WTC11 (cell line): ENCODE data around the gene SYMPK. TPM values are rescaled to one million over a fixed set of nuclear protein-coding genes. Genes with fewer than 3 reads are reported as not detected.
A peak's percentile ranks its signal among the peaks of the same experiment; 100 is the strongest.

Experiments
- ATF1 ChIP-seq: sonication (generic); formaldehyde crosslinking; IDR thresholded peaks from 2 replicates; pipeline ENCODE4 v1.8.1; 2023; ENCODE audit warnings: mild to moderate bottlenecking, moderate library complexity, missing genetic modification reagents
- ATF3 ChIP-seq: sonication (generic); formaldehyde crosslinking; conservative IDR thresholded peaks from 2 replicates; pipeline ENCODE4 v1.8.1; 2022; ENCODE audit warnings: mild to moderate bottlenecking, missing genetic modification reagents
- CBFB ChIP-seq: sonication (generic); formaldehyde crosslinking; IDR thresholded peaks from 2 replicates; pipeline ENCODE4 v1.8.1; 2022; ENCODE audit warnings: mild to moderate bottlenecking, low read depth, missing genetic modification reagents
- E2F4 ChIP-seq: sonication (generic); formaldehyde crosslinking; IDR thresholded peaks from 2 replicates; pipeline ENCODE4 v1.8.1; 2022; ENCODE audit warnings: low read depth, mild to moderate bottlenecking, moderate library complexity, missing genetic modification reagents, borderline replicate concordance
- ELF4 ChIP-seq: sonication (generic); formaldehyde crosslinking; IDR thresholded peaks from 2 replicates; pipeline ENCODE4 v1.8.1; 2022; ENCODE audit warnings: low read depth, mild to moderate bottlenecking, moderate library complexity, missing genetic modification reagents
- ESRRA ChIP-seq: sonication (generic); formaldehyde crosslinking; IDR thresholded peaks from 2 replicates; pipeline ENCODE4 v1.8.1; 2022; ENCODE audit warnings: mild to moderate bottlenecking, missing genetic modification reagents, borderline replicate concordance
- FOXP1 ChIP-seq: sonication (generic); formaldehyde crosslinking; IDR thresholded peaks from 2 replicates; pipeline ENCODE4 v1.8.0; 2022; ENCODE audit warnings: missing genetic modification reagents, mild to moderate bottlenecking, moderate library complexity, borderline replicate concordance
- FOXP4 ChIP-seq: sonication (generic); formaldehyde crosslinking; IDR thresholded peaks from 2 replicates; pipeline ENCODE4 v1.8.0; 2022; ENCODE audit warnings: mild to moderate bottlenecking, missing genetic modification reagents
- KAT7 ChIP-seq: sonication (generic); formaldehyde crosslinking; IDR thresholded peaks from 2 replicates; pipeline ENCODE4 v1.8.1; 2023; ENCODE audit warnings: missing genetic modification reagents, mild to moderate bottlenecking, borderline replicate concordance
- MXD4 ChIP-seq: fragments of 250-450 bp; sonication (Bioruptor Pico); IDR thresholded peaks from 2 replicates; pipeline ENCODE4 v1.8.0; 2021; ENCODE audit warnings: mild to moderate bottlenecking, moderate library complexity, borderline replicate concordance
- NFATC4 ChIP-seq: fragments of 250-450 bp; sonication (Bioruptor Pico); IDR thresholded peaks from 2 replicates; pipeline ENCODE4 v1.9.0; 2021; ENCODE audit warnings: mild to moderate bottlenecking
- PRDM15 ChIP-seq: sonication (generic); formaldehyde crosslinking; IDR thresholded peaks from 2 replicates; pipeline ENCODE4 v1.8.0; 2022; ENCODE audit warnings: missing genetic modification reagents
- SOX15 ChIP-seq: fragments of 250-450 bp; sonication (Bioruptor Pico); IDR thresholded peaks from 2 replicates; pipeline ENCODE4 v1.9.0; 2021; ENCODE audit warnings: mild to moderate bottlenecking
- ZNF138 ChIP-seq: sonication (generic); formaldehyde crosslinking; conservative IDR thresholded peaks from 2 replicates; pipeline ENCODE4 v1.8.1; 2022; ENCODE audit warnings: mild to moderate bottlenecking, moderate library complexity, missing genetic modification reagents
- ZNF416 ChIP-seq: fragments of 250-450 bp; sonication (Bioruptor Pico); IDR thresholded peaks from 2 replicates; pipeline ENCODE4 v1.9.0; 2021; ENCODE audit warnings: mild to moderate bottlenecking, inconsistent platforms
- ZNF671 ChIP-seq: fragments of 250-450 bp; sonication (Bioruptor Pico); IDR thresholded peaks from 2 replicates; pipeline ENCODE4 v1.8.0; 2021; ENCODE audit warnings: mild to moderate bottlenecking
- total RNA-seq: library from RNA; stranded (reverse); gene quantifications from 3 replicates; pipeline ENCODE4 v1.2.3, GENCODE V29; 2021
- TF ChIP-seq, protein P1 (sequence below): sonication (generic); formaldehyde crosslinking; IDR thresholded peaks from 2 replicates; pipeline ENCODE4 v1.8.1; 2022; ENCODE audit warnings: mild to moderate bottlenecking, missing genetic modification reagents, moderate library complexity, borderline replicate concordance
- TF ChIP-seq, protein P2 (sequence below): fragments of 250-450 bp; sonication (Bioruptor Pico); IDR thresholded peaks from 2 replicates; pipeline ENCODE4 v2.1.2; 2022; ENCODE audit warnings: mild to moderate bottlenecking, moderate library complexity
- TF ChIP-seq, protein P3 (sequence below): fragments of 200-600 bp; IDR thresholded peaks from 2 replicates; pipeline ENCODE4 v1.8.0; 2022; ENCODE audit warnings: antibody characterized with exemption

The SYMPK gene
- total RNA-seq, 1 experiment from 2014 or later: 106 TPM

DNA sequence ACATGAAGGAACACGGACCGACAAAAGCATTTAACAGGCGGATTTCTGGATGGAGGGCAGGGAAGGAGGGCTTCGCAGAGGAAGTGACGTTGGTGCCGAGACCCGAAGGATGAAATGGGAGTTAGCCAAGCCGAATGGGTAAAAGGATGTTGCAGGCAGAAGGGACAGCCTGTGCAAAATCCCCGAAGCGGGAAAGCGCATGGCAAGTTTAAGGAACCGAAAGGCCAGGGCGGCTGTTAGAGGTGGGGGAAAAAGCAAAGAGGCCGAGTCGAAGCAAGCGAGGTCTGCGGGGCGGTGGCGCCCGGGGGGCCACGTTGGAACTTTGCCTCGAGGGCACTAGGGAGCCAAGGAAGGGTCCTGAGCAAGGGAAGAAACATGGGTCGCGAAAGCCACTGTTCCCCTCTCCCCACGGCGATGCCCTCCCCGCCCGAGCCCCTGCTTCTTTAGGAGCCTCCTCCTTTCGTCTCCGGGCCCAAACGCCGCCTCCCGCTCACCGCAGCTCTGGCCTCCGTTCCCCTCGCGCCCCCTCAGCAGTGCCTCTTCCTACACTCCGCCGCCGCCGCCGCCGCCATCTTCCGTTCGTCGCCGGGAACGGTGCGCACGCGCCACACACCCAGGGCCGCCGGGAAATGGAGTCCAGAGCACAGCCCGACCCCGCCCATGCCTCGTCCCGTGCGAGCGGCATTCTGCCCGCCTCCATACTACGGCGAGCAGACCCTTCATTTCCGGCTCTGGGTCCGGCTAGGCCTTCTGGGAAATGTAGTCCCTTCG is at the start of gene SYMPK (continued):
- TF ChIP-seq ZNF671 (CRISPR knock-in tag): no peak
- TF ChIP-seq ATF1 (CRISPR knock-in tag): no peak
- TF ChIP-seq, protein P1, sequence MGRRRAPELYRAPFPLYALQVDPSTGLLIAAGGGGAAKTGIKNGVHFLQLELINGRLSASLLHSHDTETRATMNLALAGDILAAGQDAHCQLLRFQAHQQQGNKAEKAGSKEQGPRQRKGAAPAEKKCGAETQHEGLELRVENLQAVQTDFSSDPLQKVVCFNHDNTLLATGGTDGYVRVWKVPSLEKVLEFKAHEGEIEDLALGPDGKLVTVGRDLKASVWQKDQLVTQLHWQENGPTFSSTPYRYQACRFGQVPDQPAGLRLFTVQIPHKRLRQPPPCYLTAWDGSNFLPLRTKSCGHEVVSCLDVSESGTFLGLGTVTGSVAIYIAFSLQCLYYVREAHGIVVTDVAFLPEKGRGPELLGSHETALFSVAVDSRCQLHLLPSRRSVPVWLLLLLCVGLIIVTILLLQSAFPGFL (CRISPR knock-in tag): no peak
- TF ChIP-seq ELF4 (CRISPR knock-in tag): no peak
- no peak for TF ChIP-seq ATF3 (CRISPR knock-in tag)
- 0 out of 2 replicates have a peak, but pooled peaks have one; percentile 39 for TF ChIP-seq E2F4 (CRISPR knock-in tag)
- no peak for TF ChIP-seq ZNF416
- TF ChIP-seq KAT7 (CRISPR knock-in tag): no peak
- TF ChIP-seq, protein P2, sequence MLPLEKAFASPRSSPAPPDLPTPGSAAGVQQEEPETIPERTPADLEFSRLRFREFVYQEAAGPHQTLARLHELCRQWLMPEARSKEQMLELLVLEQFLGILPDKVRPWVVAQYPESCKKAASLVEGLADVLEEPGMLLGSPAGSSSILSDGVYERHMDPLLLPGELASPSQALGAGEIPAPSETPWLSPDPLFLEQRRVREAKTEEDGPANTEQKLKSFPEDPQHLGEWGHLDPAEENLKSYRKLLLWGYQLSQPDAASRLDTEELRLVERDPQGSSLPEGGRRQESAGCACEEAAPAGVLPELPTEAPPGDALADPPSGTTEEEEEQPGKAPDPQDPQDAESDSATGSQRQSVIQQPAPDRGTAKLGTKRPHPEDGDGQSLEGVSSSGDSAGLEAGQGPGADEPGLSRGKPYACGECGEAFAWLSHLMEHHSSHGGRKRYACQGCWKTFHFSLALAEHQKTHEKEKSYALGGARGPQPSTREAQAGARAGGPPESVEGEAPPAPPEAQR (CRISPR knock-in tag): no peak
- no peak; the same call in 1 of the 2 replicates for TF ChIP-seq FOXP4 (CRISPR knock-in tag)
- TF ChIP-seq ESRRA (CRISPR knock-in tag): no peak
- TF ChIP-seq FOXP1: peak; percentile 81
- TF ChIP-seq, protein P3, sequence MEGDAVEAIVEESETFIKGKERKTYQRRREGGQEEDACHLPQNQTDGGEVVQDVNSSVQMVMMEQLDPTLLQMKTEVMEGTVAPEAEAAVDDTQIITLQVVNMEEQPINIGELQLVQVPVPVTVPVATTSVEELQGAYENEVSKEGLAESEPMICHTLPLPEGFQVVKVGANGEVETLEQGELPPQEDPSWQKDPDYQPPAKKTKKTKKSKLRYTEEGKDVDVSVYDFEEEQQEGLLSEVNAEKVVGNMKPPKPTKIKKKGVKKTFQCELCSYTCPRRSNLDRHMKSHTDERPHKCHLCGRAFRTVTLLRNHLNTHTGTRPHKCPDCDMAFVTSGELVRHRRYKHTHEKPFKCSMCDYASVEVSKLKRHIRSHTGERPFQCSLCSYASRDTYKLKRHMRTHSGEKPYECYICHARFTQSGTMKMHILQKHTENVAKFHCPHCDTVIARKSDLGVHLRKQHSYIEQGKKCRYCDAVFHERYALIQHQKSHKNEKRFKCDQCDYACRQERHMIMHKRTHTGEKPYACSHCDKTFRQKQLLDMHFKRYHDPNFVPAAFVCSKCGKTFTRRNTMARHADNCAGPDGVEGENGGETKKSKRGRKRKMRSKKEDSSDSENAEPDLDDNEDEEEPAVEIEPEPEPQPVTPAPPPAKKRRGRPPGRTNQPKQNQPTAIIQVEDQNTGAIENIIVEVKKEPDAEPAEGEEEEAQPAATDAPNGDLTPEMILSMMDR: no peak
- TF ChIP-seq CBFB (CRISPR knock-in tag): 0 out of 2 replicates have a peak, but pooled peaks have one; percentile 57
- TF ChIP-seq PRDM15 (CRISPR knock-in tag): no peak
- TF ChIP-seq MXD4 (CRISPR knock-in tag): no peak
- TF ChIP-seq SOX15 (CRISPR knock-in tag): no peak
- no peak for TF ChIP-seq ZNF138 (CRISPR knock-in tag)
- TF ChIP-seq NFATC4 (CRISPR knock-in tag): no peak
